Liver (tissue), 9 donors: ENCODE measurements around the gene RFC2. TPM values are rescaled to one million over a fixed set of nuclear protein-coding genes. Genes with fewer than 3 reads are reported as not detected.

Experiments
- DNase-seq: peaks from one replicate; pipeline ENCODE4 v3.0.0-alpha.2; 2017; ENCODE audit warnings: low spot score
- H3K27ac ChIP-seq, 2 donors: one replicate each; pipeline ENCODE4 v1.7.0; 2013; ENCODE audit warnings: inconsistent platforms in 2 of 2, low read length in 2 of 2, control low read depth in 1 of 2, low read depth in 1 of 2, mild to moderate bottlenecking in 1 of 2
- H3K27me3 ChIP-seq, 4 donors: one replicate each; pipeline versions ENCODE4 v1.6.1 to v1.7.0; 2013; ENCODE audit warnings: low read length in 3 of 4, inconsistent platforms in 1 of 4, mild to moderate bottlenecking in 1 of 4, moderate library complexity in 1 of 4; ENCODE audit not compliant: control insufficient read depth in 4 of 4, insufficient read depth in 4 of 4
- H3K36me3 ChIP-seq, 4 donors: one replicate each; pipeline versions ENCODE4 v1.6.1 to v1.7.0; 2013; ENCODE audit warnings: low read length in 3 of 4, mild to moderate bottlenecking in 3 of 4, low read depth in 1 of 4, moderate library complexity in 1 of 4; ENCODE audit not compliant: control insufficient read depth in 4 of 4, insufficient read depth in 3 of 4
- H3K4me1 ChIP-seq, 4 donors: one replicate each; pipeline versions ENCODE4 v1.6.1 to v1.7.0; 2013; ENCODE audit warnings: low read length in 3 of 4, mild to moderate bottlenecking in 3 of 4, moderate library complexity in 1 of 4; ENCODE audit not compliant: control insufficient read depth in 4 of 4, insufficient read depth in 4 of 4
- H3K4me3 ChIP-seq, 3 donors: one replicate each; pipeline versions ENCODE4 v1.6.1 to v1.7.0; 2013; ENCODE audit warnings: low read length in 3 of 3, control low read depth in 1 of 3, low read depth in 1 of 3, mild to moderate bottlenecking in 1 of 3
- H3K9ac ChIP-seq, 2 donors: one replicate each; pipeline ENCODE4 v1.7.0; 2013; ENCODE audit warnings: low read length in 2 of 2, mild to moderate bottlenecking in 2 of 2, moderate library complexity in 2 of 2, control low read depth in 1 of 2, low read depth in 1 of 2
- H3K9me3 ChIP-seq, 4 donors: one replicate each; pipeline versions ENCODE4 v1.6.1 to v1.7.0; 2013; ENCODE audit warnings: low read length in 3 of 4; ENCODE audit not compliant: control insufficient read depth in 4 of 4
- EGR1 ChIP-seq, 2 donors: IDR thresholded peaks; 2 replicates each; pipeline ENCODE4 v1.6.1; 2016 to 2018; ENCODE audit warnings: antibody characterized with exemption in 2 of 2, low read depth in 2 of 2
- FOXA1 ChIP-seq: IDR thresholded peaks from 2 replicates; pipeline ENCODE4 v1.6.1; 2016; ENCODE audit warnings: antibody characterized with exemption
- FOXA2 ChIP-seq: IDR thresholded peaks from 2 replicates; pipeline ENCODE4 v1.6.1; 2016; ENCODE audit warnings: antibody characterized with exemption
- GABPA ChIP-seq, 2 donors: IDR thresholded peaks in 1 of 2; conservative IDR thresholded peaks in 1 of 2; 2 replicates each; pipeline ENCODE4 v1.6.1; 2016; ENCODE audit warnings: antibody characterized with exemption in 2 of 2, mild to moderate bottlenecking in 1 of 2, moderate library complexity in 1 of 2
- HNF4A ChIP-seq, 2 donors: conservative IDR thresholded peaks; 2 replicates each; pipeline ENCODE4 v1.6.1; 2016; ENCODE audit warnings: antibody characterized with exemption in 2 of 2, mild to moderate bottlenecking in 2 of 2
- HNF4G ChIP-seq: IDR thresholded peaks from 2 replicates; pipeline ENCODE4 v1.6.1; 2016; ENCODE audit warnings: antibody characterized with exemption
- JUND ChIP-seq, 2 donors: IDR thresholded peaks; 2 replicates each; pipeline ENCODE4 v1.6.1; 2016; ENCODE audit warnings: antibody characterized with exemption in 2 of 2
- NR2F2 ChIP-seq: IDR thresholded peaks from 2 replicates; pipeline ENCODE4 v1.6.1; 2016; ENCODE audit warnings: antibody characterized with exemption
- RAD21 ChIP-seq, 2 donors: IDR thresholded peaks; 2 replicates each; pipeline ENCODE4 v1.6.1; 2016; ENCODE audit warnings: antibody characterized with exemption in 2 of 2, mild to moderate bottlenecking in 2 of 2
- RXRA ChIP-seq, 2 donors: IDR thresholded peaks; 2 replicates each; pipeline ENCODE4 v1.6.1; 2017 to 2018; ENCODE audit warnings: antibody characterized with exemption in 2 of 2, mild to moderate bottlenecking in 1 of 2
- SP1 ChIP-seq: IDR thresholded peaks from 2 replicates; pipeline ENCODE4 v1.6.1; 2018; ENCODE audit warnings: antibody characterized with exemption, mild to moderate bottlenecking
- TAF1 ChIP-seq: conservative IDR thresholded peaks from 2 replicates; pipeline ENCODE4 v1.6.1; 2016; ENCODE audit warnings: antibody characterized with exemption, mild to moderate bottlenecking
- YY1 ChIP-seq: IDR thresholded peaks from 2 replicates; pipeline ENCODE4 v1.6.1; 2016; ENCODE audit warnings: antibody characterized with exemption, mild to moderate bottlenecking
- WGBS: extraction: QIAGEN DNeasy Blood & Tissue Kit; methylation state at CpG from one replicate; pipeline ENCODE4 v1.1.7; 2013; 5-methylcytosine and 5-hydroxymethylcytosine counted together
- polyA plus RNA-seq, 2 donors: library from polyadenylated mRNA; stranded (reverse) in 1 of 2; unstranded in 1 of 2; fragments of 200-250 nt in 1 of 2; fragments of >200 nt in 1 of 2; fragmentation: Nextera tagmentation in 1 of 2; extraction: Ambion mirVana in 1 of 2; gene quantifications; one replicate each; pipeline versions ENCODE4 v1.2.1 to v1.2.3, GENCODE V29; 2013 to 2015
- total RNA-seq, 2 donors: library from RNA; depleted of rRNA; stranded (reverse); fragments of >200 nt; gene quantifications; one replicate each; pipeline ENCODE4 v1.2.3, GENCODE V29; 2014
- TF ChIP-seq, protein P1 (sequence below): IDR thresholded peaks from 2 replicates; pipeline ENCODE4 v1.6.1; 2016; ENCODE audit warnings: antibody characterized with exemption
- TF ChIP-seq, protein P2 (sequence below): IDR thresholded peaks from 2 replicates; pipeline ENCODE4 v1.6.1; 2016; ENCODE audit warnings: antibody characterized with exemption, mild to moderate bottlenecking
- TF ChIP-seq, protein P3 (sequence below): IDR thresholded peaks from 2 replicates; pipeline ENCODE4 v1.6.1; 2016; ENCODE audit warnings: antibody characterized with exemption
- TF ChIP-seq, protein P4 (sequence below): IDR thresholded peaks from 2 replicates; pipeline ENCODE4 v1.6.1; 2016; ENCODE audit warnings: antibody characterized with exemption
- TF ChIP-seq, protein P5 (sequence below): fragments of 150-350 bp; IDR thresholded peaks from 2 replicates; pipeline ENCODE4 v1.5.1; 2017; ENCODE audit warnings: improper control_type of control experiment, low read depth, low read length; ENCODE audit not compliant: missing input control
- donor health status: healthy.
- donor health status: healthy.
- donor health status: healthy.
- donor health status: healthy.
- donor health status: healthy.

The RFC2 gene
- total and polyA plus RNA-seq, 4 donors: 12.8 to 23.8 (median 14.8) TPM

- H3K9ac ChIP-seq: no peak overlapping the region
- no peaks in the 10 kb centered on the region for H3K27me3 ChIP-seq
- no peak overlapping the region for H3K4me3 ChIP-seq
- H3K9me3 ChIP-seq: no peaks in the 10 kb centered on the region
- 88% methylated on average over 14 of the region's 14 CpGs for WGBS
- TF ChIP-seq, protein P1, sequence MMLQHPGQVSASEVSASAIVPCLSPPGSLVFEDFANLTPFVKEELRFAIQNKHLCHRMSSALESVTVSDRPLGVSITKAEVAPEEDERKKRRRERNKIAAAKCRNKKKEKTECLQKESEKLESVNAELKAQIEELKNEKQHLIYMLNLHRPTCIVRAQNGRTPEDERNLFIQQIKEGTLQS: no peak
- TF ChIP-seq YY1: no peak
- TF ChIP-seq, protein P2, sequence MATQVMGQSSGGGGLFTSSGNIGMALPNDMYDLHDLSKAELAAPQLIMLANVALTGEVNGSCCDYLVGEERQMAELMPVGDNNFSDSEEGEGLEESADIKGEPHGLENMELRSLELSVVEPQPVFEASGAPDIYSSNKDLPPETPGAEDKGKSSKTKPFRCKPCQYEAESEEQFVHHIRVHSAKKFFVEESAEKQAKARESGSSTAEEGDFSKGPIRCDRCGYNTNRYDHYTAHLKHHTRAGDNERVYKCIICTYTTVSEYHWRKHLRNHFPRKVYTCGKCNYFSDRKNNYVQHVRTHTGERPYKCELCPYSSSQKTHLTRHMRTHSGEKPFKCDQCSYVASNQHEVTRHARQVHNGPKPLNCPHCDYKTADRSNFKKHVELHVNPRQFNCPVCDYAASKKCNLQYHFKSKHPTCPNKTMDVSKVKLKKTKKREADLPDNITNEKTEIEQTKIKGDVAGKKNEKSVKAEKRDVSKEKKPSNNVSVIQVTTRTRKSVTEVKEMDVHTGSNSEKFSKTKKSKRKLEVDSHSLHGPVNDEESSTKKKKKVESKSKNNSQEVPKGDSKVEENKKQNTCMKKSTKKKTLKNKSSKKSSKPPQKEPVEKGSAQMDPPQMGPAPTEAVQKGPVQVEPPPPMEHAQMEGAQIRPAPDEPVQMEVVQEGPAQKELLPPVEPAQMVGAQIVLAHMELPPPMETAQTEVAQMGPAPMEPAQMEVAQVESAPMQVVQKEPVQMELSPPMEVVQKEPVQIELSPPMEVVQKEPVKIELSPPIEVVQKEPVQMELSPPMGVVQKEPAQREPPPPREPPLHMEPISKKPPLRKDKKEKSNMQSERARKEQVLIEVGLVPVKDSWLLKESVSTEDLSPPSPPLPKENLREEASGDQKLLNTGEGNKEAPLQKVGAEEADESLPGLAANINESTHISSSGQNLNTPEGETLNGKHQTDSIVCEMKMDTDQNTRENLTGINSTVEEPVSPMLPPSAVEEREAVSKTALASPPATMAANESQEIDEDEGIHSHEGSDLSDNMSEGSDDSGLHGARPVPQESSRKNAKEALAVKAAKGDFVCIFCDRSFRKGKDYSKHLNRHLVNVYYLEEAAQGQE: no peak
- TF ChIP-seq NR2F2: no peak
- TF ChIP-seq RAD21 (IDR thresholded peaks at IDR 0.05): no peak
- no peak for TF ChIP-seq TAF1
- no peak for TF ChIP-seq GABPA (IDR thresholded peaks at IDR 0.05 in 1 of 2, conservative IDR thresholded peaks at IDR 0.05 in 1 of 2)
- no peak for TF ChIP-seq FOXA2
- TF ChIP-seq, protein P3, sequence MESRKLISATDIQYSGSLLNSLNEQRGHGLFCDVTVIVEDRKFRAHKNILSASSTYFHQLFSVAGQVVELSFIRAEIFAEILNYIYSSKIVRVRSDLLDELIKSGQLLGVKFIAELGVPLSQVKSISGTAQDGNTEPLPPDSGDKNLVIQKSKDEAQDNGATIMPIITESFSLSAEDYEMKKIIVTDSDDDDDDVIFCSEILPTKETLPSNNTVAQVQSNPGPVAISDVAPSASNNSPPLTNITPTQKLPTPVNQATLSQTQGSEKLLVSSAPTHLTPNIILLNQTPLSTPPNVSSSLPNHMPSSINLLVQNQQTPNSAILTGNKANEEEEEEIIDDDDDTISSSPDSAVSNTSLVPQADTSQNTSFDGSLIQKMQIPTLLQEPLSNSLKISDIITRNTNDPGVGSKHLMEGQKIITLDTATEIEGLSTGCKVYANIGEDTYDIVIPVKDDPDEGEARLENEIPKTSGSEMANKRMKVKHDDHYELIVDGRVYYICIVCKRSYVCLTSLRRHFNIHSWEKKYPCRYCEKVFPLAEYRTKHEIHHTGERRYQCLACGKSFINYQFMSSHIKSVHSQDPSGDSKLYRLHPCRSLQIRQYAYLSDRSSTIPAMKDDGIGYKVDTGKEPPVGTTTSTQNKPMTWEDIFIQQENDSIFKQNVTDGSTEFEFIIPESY: no peak
- no peak for TF ChIP-seq SP1
- TF ChIP-seq, protein P4, sequence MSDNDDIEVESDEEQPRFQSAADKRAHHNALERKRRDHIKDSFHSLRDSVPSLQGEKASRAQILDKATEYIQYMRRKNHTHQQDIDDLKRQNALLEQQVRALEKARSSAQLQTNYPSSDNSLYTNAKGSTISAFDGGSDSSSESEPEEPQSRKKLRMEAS: no peak
- TF ChIP-seq FOXA1: no peak
- no peak for TF ChIP-seq EGR1 (IDR thresholded peaks at IDR 0.05; ENCODE audit: low read depth in 2 of 2)
- no peak for TF ChIP-seq RXRA (IDR thresholded peaks at IDR 0.05)
- TF ChIP-seq JUND (IDR thresholded peaks at IDR 0.05): no peak
- TF ChIP-seq, protein P5, sequence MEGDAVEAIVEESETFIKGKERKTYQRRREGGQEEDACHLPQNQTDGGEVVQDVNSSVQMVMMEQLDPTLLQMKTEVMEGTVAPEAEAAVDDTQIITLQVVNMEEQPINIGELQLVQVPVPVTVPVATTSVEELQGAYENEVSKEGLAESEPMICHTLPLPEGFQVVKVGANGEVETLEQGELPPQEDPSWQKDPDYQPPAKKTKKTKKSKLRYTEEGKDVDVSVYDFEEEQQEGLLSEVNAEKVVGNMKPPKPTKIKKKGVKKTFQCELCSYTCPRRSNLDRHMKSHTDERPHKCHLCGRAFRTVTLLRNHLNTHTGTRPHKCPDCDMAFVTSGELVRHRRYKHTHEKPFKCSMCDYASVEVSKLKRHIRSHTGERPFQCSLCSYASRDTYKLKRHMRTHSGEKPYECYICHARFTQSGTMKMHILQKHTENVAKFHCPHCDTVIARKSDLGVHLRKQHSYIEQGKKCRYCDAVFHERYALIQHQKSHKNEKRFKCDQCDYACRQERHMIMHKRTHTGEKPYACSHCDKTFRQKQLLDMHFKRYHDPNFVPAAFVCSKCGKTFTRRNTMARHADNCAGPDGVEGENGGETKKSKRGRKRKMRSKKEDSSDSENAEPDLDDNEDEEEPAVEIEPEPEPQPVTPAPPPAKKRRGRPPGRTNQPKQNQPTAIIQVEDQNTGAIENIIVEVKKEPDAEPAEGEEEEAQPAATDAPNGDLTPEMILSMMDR: no peak
- no peak for TF ChIP-seq HNF4G
- TF ChIP-seq HNF4A (conservative IDR thresholded peaks at IDR 0.05): no peak
- H3K4me1 ChIP-seq: no peaks in the 10 kb centered on the region
- no peaks in the 10 kb centered on the region for H3K36me3 ChIP-seq
- no peak for DNase-seq
- no peak overlapping the region for H3K27ac ChIP-seq
Measured at GRCh38 chr7:74282748-74283459, 28.7 kb upstream of the RFC2 start.
